Loucy (cell line): ENCODE measurements around the gene CTSG.
A peak's percentile ranks its signal among the peaks of the same experiment; 100 is the strongest.
"Not testable (repeated sequence)": the region's sequence is repeated elsewhere in the genome, so short reads cannot be mapped to it uniquely, and the experiment has no call there.

Experiments used
- H2AFZ ChIP-seq: fragments of 200-600 bp; sonication (generic); 2 replicates; pipeline ENCODE4 v1.6.0; 2016; ENCODE audit warnings: antibody characterized with exemption, mild to moderate bottlenecking, low read length, moderate library complexity
- H3F3A ChIP-seq: fragments of 200-600 bp; 2 replicates; pipeline ENCODE4 v1.6.0; 2016; ENCODE audit warnings: antibody characterized with exemption, low read depth, mild to moderate bottlenecking
- H3K27me3 ChIP-seq: fragments of 200-600 bp; sonication (generic); 2 replicates; pipeline ENCODE4 v1.6.1; 2014; ENCODE audit warnings: low read length, mild to moderate bottlenecking; ENCODE audit not compliant: insufficient read depth, poor library complexity, severe bottlenecking
- H3K36me3 ChIP-seq: fragments of 200-600 bp; sonication (generic); 2 replicates; pipeline ENCODE4 v1.6.1; 2016; ENCODE audit warnings: low read length; ENCODE audit not compliant: insufficient read depth
- H3K4me1 ChIP-seq: fragments of 200-600 bp; sonication (generic); 2 replicates; pipeline ENCODE4 v1.5.1; 2014; ENCODE audit warnings: low read length, mild to moderate bottlenecking; ENCODE audit not compliant: insufficient read depth, poor library complexity, severe bottlenecking
- H3K4me2 ChIP-seq: fragments of 200-600 bp; sonication (generic); 2 replicates; pipeline ENCODE4 v1.6.0; 2014; ENCODE audit warnings: antibody characterized with exemption, low read length, low read depth, mild to moderate bottlenecking; ENCODE audit not compliant: poor library complexity, severe bottlenecking
- H3K4me3 ChIP-seq: fragments of 200-600 bp; sonication (generic); 2 replicates; pipeline ENCODE4 v1.5.1; 2014; ENCODE audit warnings: low read length, mild to moderate bottlenecking, mixed read lengths; ENCODE audit not compliant: poor library complexity, severe bottlenecking
- H3K79me2 ChIP-seq: fragments of 200-600 bp; sonication (generic); 2 replicates; pipeline ENCODE4 v1.6.1; 2014; ENCODE audit warnings: low read length; ENCODE audit not compliant: insufficient read depth
- H3K9ac ChIP-seq: fragments of 200-600 bp; sonication (generic); 2 replicates; pipeline ENCODE4 v1.6.0; 2014; ENCODE audit warnings: mild to moderate bottlenecking, low read depth, low read length, moderate library complexity; ENCODE audit not compliant: poor library complexity, severe bottlenecking
- H3K9me2 ChIP-seq: fragments of 200-600 bp; sonication (generic); replicated peaks from 2 replicates; pipeline ENCODE4 v1.6.1; 2016; ENCODE audit warnings: low read depth, low read length, mixed read lengths
- H3K9me3 ChIP-seq: fragments of 200-600 bp; sonication (generic); 2 replicates; pipeline ENCODE4 v1.6.1; 2014; ENCODE audit warnings: mild to moderate bottlenecking, antibody characterized with exemption, low read length, low read depth; ENCODE audit not compliant: insufficient read depth
- H4K20me1 ChIP-seq: fragments of 200-600 bp; sonication (generic); 2 replicates; pipeline ENCODE4 v1.6.0; 2014; ENCODE audit warnings: antibody characterized with exemption, low read length, mild to moderate bottlenecking; ENCODE audit not compliant: insufficient read depth, poor library complexity, severe bottlenecking
- EZH2phosphoT487 ChIP-seq: fragments of 200-600 bp; IDR thresholded peaks from 2 replicates; pipeline ENCODE4 v1.6.1; 2018; ENCODE audit warnings: antibody characterized with exemption, mild to moderate bottlenecking, moderate library complexity, borderline replicate concordance
- TF ChIP-seq, protein P1 (sequence below): fragments of 200-600 bp; sonication (generic); conservative IDR thresholded peaks from 2 replicates; pipeline ENCODE4 v1.5.1; 2014; ENCODE audit warnings: mild to moderate bottlenecking, antibody characterized with exemption, low read length

Gene CTSG

DNA sequence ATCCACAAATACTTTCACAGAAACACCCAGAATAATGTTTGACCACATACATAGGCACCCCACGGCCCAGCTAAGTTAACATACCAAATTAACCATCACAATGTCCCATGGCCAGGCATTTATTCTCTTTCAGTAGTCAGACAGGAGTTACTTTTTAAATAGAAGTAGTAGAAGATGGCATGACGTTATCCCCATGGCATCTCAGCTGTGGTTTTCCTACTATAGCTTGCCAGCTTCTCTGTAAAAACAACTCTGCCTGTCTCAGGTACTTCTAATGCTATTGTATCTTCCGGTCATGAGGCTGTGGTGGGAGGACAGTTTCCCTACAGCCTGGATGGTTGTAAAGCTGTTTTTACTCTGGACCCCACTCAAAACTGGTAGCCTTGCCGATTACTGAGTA is 19.3 kb downstream of the CTSG start:
- no peaks in the 10 kb centered on the region for H3K9me2 ChIP-seq
- H3K4me3 ChIP-seq, result no peak overlapping the region
- H3K36me3 ChIP-seq, result no peaks in the 10 kb centered on the region
- TF ChIP-seq EZH2phosphoT487, result no peak
- TF ChIP-seq, protein P1, sequence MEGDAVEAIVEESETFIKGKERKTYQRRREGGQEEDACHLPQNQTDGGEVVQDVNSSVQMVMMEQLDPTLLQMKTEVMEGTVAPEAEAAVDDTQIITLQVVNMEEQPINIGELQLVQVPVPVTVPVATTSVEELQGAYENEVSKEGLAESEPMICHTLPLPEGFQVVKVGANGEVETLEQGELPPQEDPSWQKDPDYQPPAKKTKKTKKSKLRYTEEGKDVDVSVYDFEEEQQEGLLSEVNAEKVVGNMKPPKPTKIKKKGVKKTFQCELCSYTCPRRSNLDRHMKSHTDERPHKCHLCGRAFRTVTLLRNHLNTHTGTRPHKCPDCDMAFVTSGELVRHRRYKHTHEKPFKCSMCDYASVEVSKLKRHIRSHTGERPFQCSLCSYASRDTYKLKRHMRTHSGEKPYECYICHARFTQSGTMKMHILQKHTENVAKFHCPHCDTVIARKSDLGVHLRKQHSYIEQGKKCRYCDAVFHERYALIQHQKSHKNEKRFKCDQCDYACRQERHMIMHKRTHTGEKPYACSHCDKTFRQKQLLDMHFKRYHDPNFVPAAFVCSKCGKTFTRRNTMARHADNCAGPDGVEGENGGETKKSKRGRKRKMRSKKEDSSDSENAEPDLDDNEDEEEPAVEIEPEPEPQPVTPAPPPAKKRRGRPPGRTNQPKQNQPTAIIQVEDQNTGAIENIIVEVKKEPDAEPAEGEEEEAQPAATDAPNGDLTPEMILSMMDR, result no peak
- H3K4me1 ChIP-seq, result no peaks in the 10 kb centered on the region
- H3K9ac ChIP-seq, result no peak overlapping the region
- no peaks in the 10 kb centered on the region for H3F3A ChIP-seq
- H3K9me3 ChIP-seq, result no peaks in the 10 kb centered on the region
- H4K20me1 ChIP-seq, result no peaks in the 10 kb centered on the region
- H2AFZ ChIP-seq, result no peak overlapping the region
- no peaks in the 10 kb centered on the region for H3K79me2 ChIP-seq
- H3K27me3 ChIP-seq, result no peaks in the 10 kb centered on the region
- no peak overlapping the region for H3K4me2 ChIP-seq

DNA sequence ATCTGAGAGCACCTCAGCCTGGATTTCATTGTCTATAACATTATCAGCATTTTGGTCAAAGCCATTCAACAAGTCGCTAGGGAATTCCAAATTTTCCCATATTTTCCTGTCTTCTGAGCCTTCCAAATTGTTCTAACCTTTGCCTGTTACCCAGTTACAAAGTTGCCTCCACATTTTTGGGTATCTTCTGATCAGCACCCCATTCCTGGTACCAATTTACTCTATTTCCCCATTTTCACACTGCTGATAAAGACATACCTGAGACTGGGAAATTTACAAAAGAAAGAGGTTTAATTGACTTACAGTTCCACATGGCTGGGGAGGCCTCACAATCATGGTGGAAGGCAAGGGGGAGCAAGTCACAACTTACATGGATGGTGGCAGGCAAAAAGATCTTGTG is 27.0 kb downstream of the CTSG start:
- H3K9me3 ChIP-seq, result peaks cover 12% of the 10 kb centered on the region; the same call in 1 of the 2 replicates
- not testable (repeated sequence) for H3K9ac ChIP-seq, H2AFZ ChIP-seq, H3K79me2 ChIP-seq, H4K20me1 ChIP-seq, H3F3A ChIP-seq, H3K27me3 ChIP-seq, H3K36me3 ChIP-seq, H3K4me1 ChIP-seq, H3K9me2 ChIP-seq, H3K4me3 ChIP-seq, H3K4me2 ChIP-seq

DNA sequence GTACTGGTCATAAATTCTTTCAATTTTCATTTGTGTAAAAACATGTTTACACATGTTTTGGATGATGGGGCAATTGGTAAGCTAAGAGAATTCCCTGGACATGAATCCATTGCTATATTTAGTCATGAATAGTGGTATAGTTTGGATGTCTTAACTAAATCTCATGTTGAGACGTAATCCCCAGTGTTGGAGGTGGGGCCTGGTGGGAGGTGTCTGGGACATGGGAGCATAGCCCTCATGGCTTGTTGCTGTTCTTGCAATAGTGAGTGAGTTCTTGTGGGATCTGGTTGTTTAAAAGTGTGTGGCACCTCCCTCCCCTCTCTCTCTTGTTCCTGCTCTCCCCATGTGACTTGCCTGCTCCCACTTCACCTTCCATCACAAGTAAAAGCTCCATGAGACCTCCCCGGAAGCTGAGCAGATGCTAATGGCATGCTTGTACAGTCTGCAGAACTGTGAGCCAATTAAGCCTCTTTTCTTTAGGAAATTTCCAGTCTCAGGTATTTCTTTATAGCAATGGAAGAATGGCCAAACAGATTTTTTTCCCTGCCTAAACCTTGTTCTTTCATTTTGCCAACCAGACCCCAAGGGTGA is 33.6 kb downstream of the CTSG start:
- Histone ChIP-seq H3K9me3 (0 out of 2 replicates have a peak, but pooled peaks cover 4% of the 10 kb centered on the region), H3K36me3 (no peaks in the 10 kb centered on the region), H3K9ac (no peak overlapping the region), H3K9me2 (no peaks in the 10 kb centered on the region), H3K79me2 (no peaks in the 10 kb centered on the region), H3K4me3 (no peak overlapping the region), H4K20me1 (no peaks in the 10 kb centered on the region), H3K4me2 (no peak overlapping the region), H3K4me1 (no peaks in the 10 kb centered on the region), H2AFZ (no peak overlapping the region), H3K27me3 (no peaks in the 10 kb centered on the region), H3F3A (no peaks in the 10 kb centered on the region)
- TF ChIP-seq, protein P1, result no peak
- no peak for TF ChIP-seq EZH2phosphoT487

DNA sequence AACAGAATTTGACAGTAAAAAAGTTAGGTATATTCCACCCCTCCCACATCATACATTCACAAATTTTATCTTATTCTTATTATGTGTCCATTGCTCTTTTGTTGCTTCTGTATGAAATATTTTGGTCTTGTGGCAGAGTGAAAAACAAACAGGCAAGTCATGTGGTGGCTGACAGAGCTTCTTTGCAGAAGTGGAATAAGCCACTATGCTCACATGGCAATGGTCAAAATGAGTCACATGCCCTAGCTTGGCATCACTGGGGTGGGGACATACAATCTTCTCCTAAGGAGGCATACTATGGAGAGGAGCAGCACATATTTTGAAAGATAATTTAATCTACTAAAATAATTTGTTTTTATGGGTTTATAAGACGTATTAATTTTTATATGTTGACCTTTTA is 40.3 kb downstream of the CTSG start:
- no peak overlapping the region for H3K4me3 ChIP-seq
- H3K27me3 ChIP-seq, result no peaks in the 10 kb centered on the region
- H3K4me1 ChIP-seq, result peaks cover 17% of the 10 kb centered on the region
- H3F3A ChIP-seq, result no peaks in the 10 kb centered on the region
- H3K36me3 ChIP-seq, result no peaks in the 10 kb centered on the region
- H3K9me2 ChIP-seq, result no peaks in the 10 kb centered on the region
- H3K4me2 ChIP-seq, result no peak overlapping the region
- H2AFZ ChIP-seq, result peak overlapping the region; percentile 69
- no peak overlapping the region for H3K9ac ChIP-seq
- TF ChIP-seq, protein P1, result no peak
- TF ChIP-seq EZH2phosphoT487, result no peak
- H3K79me2 ChIP-seq, result no peaks in the 10 kb centered on the region
- H4K20me1 ChIP-seq, result no peaks in the 10 kb centered on the region
- no peaks in the 10 kb centered on the region for H3K9me3 ChIP-seq
